Hepatocyte (in vitro differentiated cells): Measurements from ENCODE around the gene LDLRAD3. TPM values are rescaled to one million over a fixed set of nuclear protein-coding genes. Genes with fewer than 3 reads are reported as not detected.

ENCODE experiments used
- DNase-seq: peaks from one replicate; pipeline ENCODE4 v3.0.0-alpha.2; 2016; ENCODE audit warnings: low spot score
- H2AFZ ChIP-seq: fragments of 200-600 bp; sonication (generic); 2 replicates; pipeline ENCODE4 v1.6.0; 2016; ENCODE audit warnings: antibody characterized with exemption, mild to moderate bottlenecking
- H3K27ac ChIP-seq: fragments of 200-600 bp; sonication (generic); 2 replicates; pipeline ENCODE4 v1.5.1; 2016; ENCODE audit warnings: mild to moderate bottlenecking
- H3K27me3 ChIP-seq: fragments of 200-600 bp; sonication (generic); 2 replicates; pipeline ENCODE4 v1.6.1; 2016
- H3K36me3 ChIP-seq: fragments of 200-600 bp; sonication (generic); replicated peaks from 2 replicates; pipeline ENCODE4 v1.5.1; 2016; ENCODE audit warnings: low read depth; ENCODE audit not compliant: insufficient read depth
- H3K4me1 ChIP-seq: fragments of 200-600 bp; sonication (generic); 2 replicates; pipeline ENCODE4 v1.5.1; 2016; ENCODE audit warnings: mild to moderate bottlenecking, moderate library complexity; ENCODE audit not compliant: insufficient read depth
- H3K4me2 ChIP-seq: fragments of 200-600 bp; sonication (generic); 2 replicates; pipeline ENCODE4 v1.6.0; 2016
- H3K4me3 ChIP-seq: fragments of 200-600 bp; sonication (generic); 2 replicates; pipeline ENCODE4 v1.5.1; 2016; ENCODE audit warnings: mild to moderate bottlenecking
- H3K79me2 ChIP-seq: fragments of 200-600 bp; sonication (generic); 2 replicates; pipeline ENCODE4 v1.6.0; 2017; ENCODE audit warnings: mild to moderate bottlenecking
- H3K9me2 ChIP-seq: fragments of 200-600 bp; sonication (generic); replicated peaks from 2 replicates; pipeline ENCODE4 v1.6.0; 2017; ENCODE audit warnings: mild to moderate bottlenecking; ENCODE audit not compliant: insufficient read depth
- H3K9me3 ChIP-seq: fragments of 200-600 bp; sonication (generic); 2 replicates; pipeline ENCODE4 v1.5.1; 2016; ENCODE audit warnings: low read depth, mild to moderate bottlenecking
- H4K20me1 ChIP-seq: fragments of 200-600 bp; sonication (generic); 2 replicates; pipeline ENCODE4 v1.6.0; 2016; ENCODE audit warnings: mild to moderate bottlenecking; ENCODE audit not compliant: insufficient read depth, poor library complexity, severe bottlenecking
- EZH2 ChIP-seq: fragments of 200-600 bp; sonication (generic); IDR thresholded peaks from 2 replicates; pipeline ENCODE4 v1.6.1; 2016; ENCODE audit warnings: antibody characterized with exemption, mild to moderate bottlenecking, borderline replicate concordance
- EZH2phosphoT487 ChIP-seq: fragments of 200-600 bp; sonication (generic); IDR thresholded peaks from one replicate; pipeline ENCODE4 v1.6.1; 2018; ENCODE audit warnings: antibody characterized with exemption, mild to moderate bottlenecking, low read depth, moderate library complexity; ENCODE audit not compliant: unreplicated experiment, severe bottlenecking
- WGBS: methylation state at CpG from one replicate; pipeline ENCODE4 v1.1.6; 2016; ENCODE audit warnings: low lambda C conversion rate; ENCODE audit errors: missing lambda C conversion rate; 5-methylcytosine and 5-hydroxymethylcytosine counted together
- polyA plus RNA-seq: library from polyadenylated mRNA; unstranded; fragments of >200 nt; fragmentation: Nextera tagmentation; extraction: Ambion mirVana; gene quantifications from 2 replicates; pipeline ENCODE4 v1.2.1, GENCODE V29; 2016
- total RNA-seq: library from RNA; depleted of rRNA; stranded (reverse); fragments of >200 nt; gene quantifications from 2 replicates; pipeline ENCODE4 v1.2.3, GENCODE V29; 2014
- TF ChIP-seq, protein P1 (sequence below): fragments of 200-600 bp; sonication (generic); IDR thresholded peaks from 2 replicates; pipeline ENCODE4 v1.5.1; 2016; ENCODE audit warnings: antibody characterized with exemption, mild to moderate bottlenecking; ENCODE audit not compliant: poor library complexity

LDLRAD3 gene
- total and polyA plus RNA-seq, 2 experiments from 2014 or later, result 12.2 TPM

DNA sequence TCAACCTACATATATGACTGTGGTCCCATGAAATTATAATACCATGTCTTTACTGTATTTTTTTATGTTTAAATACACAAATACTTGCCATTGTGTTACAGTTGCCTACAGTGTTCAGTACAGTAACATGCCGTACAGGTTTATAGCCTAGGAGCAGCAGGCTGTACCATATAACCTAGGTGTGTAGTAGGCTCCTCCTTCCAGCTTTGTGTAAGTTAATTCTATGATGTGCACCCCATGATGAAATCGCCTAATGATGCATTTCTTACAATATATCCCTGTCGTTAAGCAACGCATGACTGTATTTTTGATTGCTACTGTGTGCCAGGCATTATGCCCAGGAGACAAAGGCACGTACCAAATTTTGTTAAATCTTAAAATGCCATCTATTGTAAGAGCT, 163.7 kb downstream of the LDLRAD3 start:
- Histone ChIP-seq H3K36me3 (no peaks in the 10 kb centered on the region), H4K20me1 (no peaks in the 10 kb centered on the region), H3K4me3 (no peak overlapping the region), H3K27ac (no peak overlapping the region), H3K4me2 (no peak overlapping the region), H3K9me3 (no peaks in the 10 kb centered on the region), H3K9me2 (no peaks in the 10 kb centered on the region), H3K27me3 (no peaks in the 10 kb centered on the region), H3K79me2 (no peaks in the 10 kb centered on the region), H3K4me1 (no peaks in the 10 kb centered on the region), H2AFZ (no peak overlapping the region)
- 96% methylated on average over 5 of the region's 5 CpGs for WGBS
- no peak for DNase-seq
- no peak for TF ChIP-seq EZH2
- TF ChIP-seq EZH2phosphoT487, result no peak
- TF ChIP-seq, protein P1, sequence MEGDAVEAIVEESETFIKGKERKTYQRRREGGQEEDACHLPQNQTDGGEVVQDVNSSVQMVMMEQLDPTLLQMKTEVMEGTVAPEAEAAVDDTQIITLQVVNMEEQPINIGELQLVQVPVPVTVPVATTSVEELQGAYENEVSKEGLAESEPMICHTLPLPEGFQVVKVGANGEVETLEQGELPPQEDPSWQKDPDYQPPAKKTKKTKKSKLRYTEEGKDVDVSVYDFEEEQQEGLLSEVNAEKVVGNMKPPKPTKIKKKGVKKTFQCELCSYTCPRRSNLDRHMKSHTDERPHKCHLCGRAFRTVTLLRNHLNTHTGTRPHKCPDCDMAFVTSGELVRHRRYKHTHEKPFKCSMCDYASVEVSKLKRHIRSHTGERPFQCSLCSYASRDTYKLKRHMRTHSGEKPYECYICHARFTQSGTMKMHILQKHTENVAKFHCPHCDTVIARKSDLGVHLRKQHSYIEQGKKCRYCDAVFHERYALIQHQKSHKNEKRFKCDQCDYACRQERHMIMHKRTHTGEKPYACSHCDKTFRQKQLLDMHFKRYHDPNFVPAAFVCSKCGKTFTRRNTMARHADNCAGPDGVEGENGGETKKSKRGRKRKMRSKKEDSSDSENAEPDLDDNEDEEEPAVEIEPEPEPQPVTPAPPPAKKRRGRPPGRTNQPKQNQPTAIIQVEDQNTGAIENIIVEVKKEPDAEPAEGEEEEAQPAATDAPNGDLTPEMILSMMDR, result no peak

DNA sequence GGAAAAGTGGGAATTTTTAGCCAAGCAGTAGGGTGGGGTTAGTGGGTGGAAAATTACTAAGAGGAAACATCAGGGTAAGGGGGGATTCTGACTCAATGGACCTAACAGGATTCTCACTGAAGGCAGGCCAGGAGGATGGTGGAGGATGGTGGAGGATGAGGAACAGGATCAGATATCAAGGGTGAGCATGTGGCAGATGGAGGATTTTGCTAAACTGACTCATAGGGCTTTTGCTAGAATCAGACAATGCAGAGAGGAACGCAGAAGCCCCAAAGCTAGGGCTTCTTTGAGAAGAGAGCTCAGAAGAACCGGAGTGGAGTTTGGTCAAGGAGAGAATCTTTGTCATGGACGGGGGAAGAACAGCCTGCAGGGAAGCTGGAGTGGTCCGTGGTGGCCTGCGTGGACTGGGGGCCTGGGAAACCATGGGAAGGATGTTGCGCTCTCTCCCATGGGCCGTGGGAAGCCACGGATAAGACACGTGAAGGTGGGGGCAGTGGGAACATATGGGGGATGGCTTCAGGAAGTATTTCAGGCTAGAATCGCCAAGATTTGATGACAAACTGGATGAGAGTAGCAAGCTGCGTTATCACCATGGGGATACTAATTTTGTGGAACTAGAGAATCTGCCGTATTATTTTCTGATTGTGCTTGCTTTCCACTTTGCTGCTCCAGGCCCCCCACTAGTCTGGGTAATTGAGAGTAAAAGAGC, 165.2 kb downstream of the LDLRAD3 start:
- H3K4me1 ChIP-seq, result no peaks in the 10 kb centered on the region
- DNase-seq, result no peak
- H2AFZ ChIP-seq, result no peak overlapping the region
- no peaks in the 10 kb centered on the region for H3K27me3 ChIP-seq
- no peaks in the 10 kb centered on the region for H3K9me3 ChIP-seq
- H3K4me2 ChIP-seq, result no peak overlapping the region
- no peaks in the 10 kb centered on the region for H4K20me1 ChIP-seq
- no peaks in the 10 kb centered on the region for H3K9me2 ChIP-seq
- WGBS, result 89% methylated on average over 12 of the region's 12 CpGs
- TF ChIP-seq, protein P1, result no peak
- TF ChIP-seq EZH2phosphoT487, result no peak
- no peak for TF ChIP-seq EZH2
- H3K36me3 ChIP-seq, result no peaks in the 10 kb centered on the region
- no peak overlapping the region for H3K4me3 ChIP-seq
- no peaks in the 10 kb centered on the region for H3K79me2 ChIP-seq
- no peak overlapping the region for H3K27ac ChIP-seq

DNA sequence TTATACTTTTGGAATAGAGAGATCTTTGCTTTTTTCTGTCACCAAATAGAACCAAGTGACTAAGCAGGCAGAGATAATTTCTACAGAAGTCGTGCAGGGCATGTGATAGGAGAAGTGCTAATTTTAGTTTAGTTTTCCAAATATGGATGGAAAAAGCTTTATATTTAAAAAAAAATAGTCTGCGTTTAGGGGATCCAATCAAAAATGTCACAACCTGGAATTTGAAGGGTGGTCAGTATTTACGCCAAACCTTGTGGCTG, 165.7 kb downstream of the LDLRAD3 start:
- no peak overlapping the region for H3K27ac ChIP-seq
- TF ChIP-seq EZH2phosphoT487 (no peak), EZH2 (no peak)
- TF ChIP-seq, protein P1, result no peak
- no peaks in the 10 kb centered on the region for H3K4me1 ChIP-seq
- no peaks in the 10 kb centered on the region for H4K20me1 ChIP-seq
- H3K4me2 ChIP-seq, result no peak overlapping the region
- H3K9me3 ChIP-seq, result no peaks in the 10 kb centered on the region
- WGBS, result 87% methylated on average over 3 of the region's 3 CpGs
- DNase-seq, result no peak
- H3K36me3 ChIP-seq, result no peaks in the 10 kb centered on the region
- H2AFZ ChIP-seq, result no peak overlapping the region
- no peaks in the 10 kb centered on the region for H3K79me2 ChIP-seq
- H3K4me3 ChIP-seq, result no peak overlapping the region
- H3K9me2 ChIP-seq, result no peaks in the 10 kb centered on the region
- H3K27me3 ChIP-seq, result no peaks in the 10 kb centered on the region

DNA sequence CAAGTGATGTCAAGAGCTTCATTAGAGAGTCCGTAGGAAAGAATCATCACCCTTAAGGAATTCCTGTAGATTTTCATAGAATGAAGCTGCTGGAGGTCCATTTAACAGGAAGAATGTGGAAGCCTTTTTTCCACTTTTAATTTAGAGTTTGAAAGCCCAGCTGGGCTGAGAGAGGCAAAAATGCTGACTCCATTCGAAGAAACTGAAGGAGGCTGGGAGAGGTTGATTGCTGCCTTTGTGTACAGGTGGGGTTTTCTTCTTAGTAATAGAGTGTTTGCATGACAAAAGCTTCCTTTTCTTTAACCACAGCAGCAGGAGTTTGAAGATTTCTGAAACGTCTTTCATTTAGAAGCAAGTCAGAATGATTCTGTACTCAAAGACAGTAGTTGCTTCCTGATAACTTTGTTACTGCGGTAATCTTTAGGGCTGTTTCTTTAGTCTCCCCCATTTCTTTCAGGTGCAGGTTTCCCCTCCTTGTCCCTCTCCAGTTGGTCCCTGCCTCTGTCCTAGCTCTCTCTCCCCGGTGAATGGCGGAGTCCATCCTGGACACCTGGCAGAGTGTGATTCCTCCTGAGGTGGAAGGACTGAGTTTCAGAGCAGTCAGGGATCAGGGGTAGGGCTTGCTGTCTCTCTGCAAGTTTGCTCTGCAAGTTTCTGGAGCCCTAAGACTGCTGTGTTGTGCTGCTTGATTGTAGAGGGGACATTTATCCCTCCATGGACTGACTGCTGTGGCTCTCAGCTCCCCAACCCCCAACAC, 166.2 kb downstream of the LDLRAD3 start:
- no peak overlapping the region for H3K27ac ChIP-seq
- no peak overlapping the region for H3K4me3 ChIP-seq
- 63% methylated on average over 6 of the region's 6 CpGs for WGBS
- no peak for DNase-seq
- H2AFZ ChIP-seq, result no peak overlapping the region
- no peaks in the 10 kb centered on the region for H3K36me3 ChIP-seq
- H3K79me2 ChIP-seq, result no peaks in the 10 kb centered on the region
- TF ChIP-seq EZH2phosphoT487 (no peak), EZH2 (no peak)
- TF ChIP-seq, protein P1, result no peak
- no peaks in the 10 kb centered on the region for H3K4me1 ChIP-seq
- no peaks in the 10 kb centered on the region for H4K20me1 ChIP-seq
- no peak overlapping the region for H3K4me2 ChIP-seq
- H3K9me3 ChIP-seq, result no peaks in the 10 kb centered on the region
- no peaks in the 10 kb centered on the region for H3K27me3 ChIP-seq
- no peaks in the 10 kb centered on the region for H3K9me2 ChIP-seq
